GM12878 (cell line): ENCODE measurements around the gene TAF6L. TPM values are rescaled to one million over a fixed set of nuclear protein-coding genes. Genes with fewer than 3 reads are reported as not detected.

Source experiments
- ATAC-seq: fragments of 200-7000 bp; cut with Tn5 transposase; 3 replicates; pipeline ENCODE4 v1.9.1; 2020; ENCODE audit warnings: mild to moderate bottlenecking, moderate library complexity
- BruUV-seq: library from RNA; stranded (reverse); fragments of 400-500 nt; replicated peaks from 2 replicates; lab custom pipeline; 2021; lab: Mats Ljungman, UMichigan
- CTCF ChIA-PET: fragments of 300-600 bp; sonication (Branson Sonifier 250); formaldehyde crosslinking; extraction: SDS; loops from one replicate; lab custom pipeline; 2021; ENCODE audit warnings: inconsistent platforms; lab: Yijun Ruan, JAX
- POLR2A ChIA-PET: fragments of 350-600 bp; formaldehyde crosslinking; extraction: SDS; loops from one replicate; lab custom pipeline; 2021; ENCODE audit warnings: inconsistent platforms; lab: Charles Lee
- RAD21 ChIA-PET: fragments of 300-600 bp; sonication (Branson Sonifier 250); formaldehyde crosslinking; loops from one replicate; lab custom pipeline; 2023; ENCODE audit warnings: antibody characterized with exemption; ENCODE audit not compliant: unreplicated experiment; lab: Charles Lee
- SMC1A ChIA-PET: fragments of 300-600 bp; sonication (Branson Sonifier 250); formaldehyde crosslinking; loops from one replicate; lab custom pipeline; 2023; ENCODE audit not compliant: unreplicated experiment, uncharacterized antibody; lab: Charles Lee
- DNase-seq: peaks from one replicate; pipeline ENCODE4 v3.0.0-alpha.2; 2011; ENCODE audit warnings: low read depth, low spot score
- FAIRE-seq: peaks from 3 replicates; lab custom pipeline; 2011; peaks lifted over from hg19 to GRCh38; lab: Jason Lieb, UNC
- H2AFZ ChIP-seq: 2 replicates; pipeline ENCODE4 v1.6.0; 2011; ENCODE audit warnings: low read depth, low read length, control low read depth; ENCODE audit not compliant: control insufficient read depth
- H3K27ac ChIP-seq: 2 replicates; pipeline ENCODE4 v1.5.1; 2011; ENCODE audit warnings: control low read depth; ENCODE audit not compliant: control insufficient read depth, insufficient read depth
- H3K27me3 ChIP-seq, 2 experiments: replicated peaks in 1 of 2; 2 replicates each; pipeline versions ENCODE4 v1.6.0 to v1.6.1; 2011; ENCODE audit warnings: low read length in 1 of 2; ENCODE audit not compliant: control insufficient read depth in 2 of 2, insufficient read depth in 2 of 2
- H3K36me3 ChIP-seq, 2 experiments: 2 replicates each; pipeline ENCODE4 v1.5.1; 2011; ENCODE audit warnings: low read length in 1 of 2; ENCODE audit not compliant: control insufficient read depth in 2 of 2, insufficient read depth in 2 of 2
- H3K4me1 ChIP-seq: 2 replicates; pipeline ENCODE4 v1.6.1; 2011; ENCODE audit warnings: mild to moderate bottlenecking, low read length, moderate library complexity, mixed read lengths; ENCODE audit not compliant: control insufficient read depth, insufficient read depth
- H3K4me2 ChIP-seq: 2 replicates; pipeline ENCODE4 v1.6.0; 2011; ENCODE audit warnings: control low read depth; ENCODE audit not compliant: control insufficient read depth, insufficient read depth
- H3K4me3 ChIP-seq: fragments of 200-600 bp; sonication (generic); 2 replicates; pipeline ENCODE4 v1.5.1; 2016
- H3K79me2 ChIP-seq: 2 replicates; pipeline ENCODE4 v1.6.0; 2011; ENCODE audit warnings: low read length; ENCODE audit not compliant: control insufficient read depth, insufficient read depth
- H3K9ac ChIP-seq: 2 replicates; pipeline ENCODE4 v1.8.0; 2011; ENCODE audit warnings: low read length, control low read depth, mixed read lengths; ENCODE audit not compliant: control insufficient read depth, insufficient read depth
- H3K9me3 ChIP-seq: replicated peaks from 3 replicates; pipeline ENCODE4 v1.5.1; 2011; ENCODE audit warnings: mild to moderate bottlenecking, low read length; ENCODE audit not compliant: control insufficient read depth, insufficient read depth
- H4K20me1 ChIP-seq: 2 replicates; pipeline ENCODE4 v1.6.0; 2011; ENCODE audit not compliant: control insufficient read depth, insufficient read depth
- ASH2L ChIP-seq: fragments of 300-600, 200-600 bp; sonication (generic); IDR thresholded peaks from 2 replicates; pipeline ENCODE4 v1.6.1; 2017; ENCODE audit warnings: low read depth, mild to moderate bottlenecking, borderline replicate concordance
- ATF7 ChIP-seq: fragments of 450-650 bp; IDR thresholded peaks from 2 replicates; pipeline ENCODE4 v1.6.1; 2016; ENCODE audit warnings: low read depth, mild to moderate bottlenecking
- CHD2 ChIP-seq: IDR thresholded peaks from 2 replicates; pipeline ENCODE4 v1.6.1; 2011; ENCODE audit warnings: low read depth, low read length, improper control_type of control experiment, borderline replicate concordance
- NR2C1 ChIP-seq: fragments of 450-650 bp; IDR thresholded peaks from 2 replicates; pipeline ENCODE4 v1.6.1; 2017; ENCODE audit warnings: antibody characterized with exemption, mild to moderate bottlenecking, moderate library complexity
- POLR2AphosphoS5 ChIP-seq: IDR thresholded peaks from 2 replicates; pipeline ENCODE4 v1.6.1; 2011; ENCODE audit warnings: mild to moderate bottlenecking, low read length, inconsistent platforms
- RAD21 ChIP-seq: IDR thresholded peaks from 2 replicates; pipeline ENCODE4 v1.6.1; 2011; ENCODE audit warnings: mild to moderate bottlenecking, low read depth, low read length, moderate library complexity; ENCODE audit not compliant: insufficient read depth
- RAD51 ChIP-seq: fragments of 450-650 bp; IDR thresholded peaks from 2 replicates; pipeline ENCODE4 v1.6.1; 2016; ENCODE audit warnings: moderate library complexity, mild to moderate bottlenecking, inconsistent platforms
- SMARCA5 ChIP-seq: fragments of 450-650 bp; IDR thresholded peaks from 2 replicates; pipeline ENCODE4 v1.6.1; 2017; ENCODE audit warnings: mild to moderate bottlenecking
- SUPT20H ChIP-seq: IDR thresholded peaks from 2 replicates; pipeline ENCODE4 v1.6.1; 2011; ENCODE audit warnings: low read depth, mild to moderate bottlenecking, low read length, moderate library complexity, borderline replicate concordance; ENCODE audit not compliant: control insufficient read depth
- TBL1XR1 ChIP-seq: IDR thresholded peaks from 2 replicates; pipeline ENCODE4 v1.6.1; 2012; ENCODE audit warnings: low read depth, low read length, improper control_type of control experiment
- WGBS: methylation state at CpG from one replicate; pipeline ENCODE4 v1.1.6; 2016; ENCODE audit warnings: low lambda C conversion rate; ENCODE audit not compliant: insufficient replicate concordance, insufficient coverage; ENCODE audit errors: missing lambda C conversion rate; 5-methylcytosine and 5-hydroxymethylcytosine counted together
- in situ Hi-C: fragments of 300-500 bp; cut with MboI; formaldehyde crosslinking; loops from 9 replicates; pipeline ENCODE4 v1.14.3; 2018; ENCODE audit warnings: mixed read lengths
- intact Hi-C: fragments of 100-400 bp; cut with micrococcal nuclease; formaldehyde crosslinking; loops from one replicate; pipeline ENCODE4 v1.14.2; 2022; ENCODE audit not compliant: unreplicated experiment
- polyA plus RNA-seq, 11 experiments: library from polyadenylated mRNA; depleted of rRNA in 4 of 11; unstranded in 6 of 11; stranded (reverse) in 5 of 11; fragments of >200 nt; fragmentation: Nextera tagmentation in 4 of 11; fragmentation: Illumina TruSeq in 1 of 11; extraction: Ambion mirVana in 4 of 11; extraction: Trizol in 1 of 11; gene quantifications; 1 replicate in 1 of 11; 2 replicates in 10 of 11; pipeline versions ENCODE4 v1.2.1 to v1.2.3, GENCODE V29; 2011 to 2016; ENCODE audit warnings: inconsistent platforms in 2 of 11, missing spikeins in 2 of 11, low read depth in 1 of 11
- total RNA-seq, 4 experiments: library from RNA; depleted of rRNA in 3 of 4; stranded (reverse); fragments of >200 nt in 3 of 4; fragmentation: Illumina TruSeq in 1 of 4; extraction: Trizol in 1 of 4; gene quantifications; 2 replicates each; pipeline versions ENCODE4 v1.2.1 to v1.2.3, GENCODE V29; 2013 to 2021
- TF ChIP-seq, protein P1 (sequence below): IDR thresholded peaks from 2 replicates; pipeline ENCODE4 v1.6.1; 2012; ENCODE audit warnings: low read depth, low read length, improper control_type of control experiment
- TF ChIP-seq, protein P2 (sequence below): fragments of 150-350 bp; IDR thresholded peaks from 2 replicates; pipeline ENCODE4 v1.6.1; 2016; ENCODE audit warnings: low read depth, low read length

Gene TAF6L
- total and polyA plus RNA-seq, 10 of the 15 experiments (the other 5 are each of a cell fraction or from before 2014, with no cell fraction given), result 0.15 to 35.6 (median 19.0) TPM

GRCh38 chr11:62721994-62722393 is 49.2 kb upstream of the TAF6L start:
- Histone ChIP-seq H3K36me3 (peaks cover 15 to 68% of the 10 kb centered on the region in 2 experiments), H3K9ac (no peak overlapping the region), H2AFZ (no peak overlapping the region), H3K4me3 (no peak overlapping the region), H3K27me3 (no peaks in the 10 kb centered on the region), H3K4me2 (no peak overlapping the region), H3K79me2 (peaks cover 59% of the 10 kb centered on the region), H3K4me1 (no peaks in the 10 kb centered on the region; the same call in 1 of the 2 replicates), H3K27ac (no peak overlapping the region), H4K20me1 (peaks cover 11% of the 10 kb centered on the region), H3K9me3 (no peaks in the 10 kb centered on the region)
- BruUV-seq, result TSS peak; percentile 58
- intact Hi-C loops, result no loop called here
- in situ Hi-C loops, result no loop called here
- DNase-seq, result no peak
- CTCF ChIA-PET, result interaction anchor here (1.3 to 2.1 kb wide), 2 partner anchors 13 to 64 kb away, joined by 3 to 6 read pairs; no protein-coding TSS in a partner anchor
- ATAC-seq, result no peak
- POLR2A ChIA-PET, result no interaction called here
- SMC1A ChIA-PET, result no interaction called here
- TF ChIP-seq POLR2AphosphoS5 (0 out of 2 replicates have a peak, but pooled peaks have one; percentile 23), NR2C1 (no peak)
- RAD21 ChIA-PET, result no interaction called here
- no peak for FAIRE-seq
- WGBS, result 91% methylated on average over 7 of the region's 7 CpGs

GRCh38 chr11:62724171-62724570 is 47.0 kb upstream of the TAF6L start:
- no peaks in the 10 kb centered on the region; the same call in 1 of the 2 replicates for H3K4me1 ChIP-seq
- no TSS peak for BruUV-seq
- intact Hi-C loops, result no loop called here
- ChIA-PET POLR2A (interaction anchor here (0.9 to 6.8 kb wide), 12 partner anchors 9 to 126 kb away, joined by 3 to 79 read pairs (median 4); partner anchors contain the start of genes BSCL2, C11orf98, CSKMT and GNG3), SMC1A (interaction anchor here (1.0 to 2.1 kb wide), 8 partner anchors 8 to 50 kb away, joined by 3 to 9 read pairs (median 4); partner anchors contain the start of gene ZBTB3), RAD21 (interaction anchor here (1.3 to 1.9 kb wide), 2 partner anchors 29 to 138 kb away, joined by 3 to 4 read pairs; partner anchors contain the start of gene ZBTB3), CTCF (interaction anchor here (0.6 to 2.2 kb wide), 12 partner anchors 9 to 329 kb away, joined by 3 to 7 read pairs (median 4); partner anchors contain the start of gene SLC3A2)
- peak overlapping the region; percentile 81 for H3K4me2 ChIP-seq
- peak overlapping the region; percentile 91 for H3K9ac ChIP-seq
- ATAC-seq (no peak), FAIRE-seq (no peak), DNase-seq (no peak)
- peaks cover 11% of the 10 kb centered on the region for H4K20me1 ChIP-seq
- H3K27ac ChIP-seq, result no peak overlapping the region; the same call in 1 of the 2 replicates
- H3K9me3 ChIP-seq, result no peaks in the 10 kb centered on the region; the same call in 2 of the 3 replicates
- 69% methylated on average over 8 of the region's 8 CpGs for WGBS
- H3K4me3 ChIP-seq, result peak overlapping the region; percentile 100
- no peaks in the 10 kb centered on the region for H3K27me3 ChIP-seq
- H3K36me3 ChIP-seq, result peaks cover 14 to 50% of the 10 kb centered on the region in 2 experiments
- H3K79me2 ChIP-seq, result peaks cover 68% of the 10 kb centered on the region
- H2AFZ ChIP-seq, result no peak overlapping the region
- in situ Hi-C loops, result no loop called here
- TF ChIP-seq CHD2 (no peak), RAD51 (no peak), SMARCA5 (no peak), SUPT20H (no peak), TBL1XR1 (no peak), RAD21 (no peak), ATF7 (no peak), ASH2L (no peak)
- TF ChIP-seq, protein P1, sequence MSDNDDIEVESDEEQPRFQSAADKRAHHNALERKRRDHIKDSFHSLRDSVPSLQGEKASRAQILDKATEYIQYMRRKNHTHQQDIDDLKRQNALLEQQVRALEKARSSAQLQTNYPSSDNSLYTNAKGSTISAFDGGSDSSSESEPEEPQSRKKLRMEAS, result no peak
- TF ChIP-seq, protein P2, sequence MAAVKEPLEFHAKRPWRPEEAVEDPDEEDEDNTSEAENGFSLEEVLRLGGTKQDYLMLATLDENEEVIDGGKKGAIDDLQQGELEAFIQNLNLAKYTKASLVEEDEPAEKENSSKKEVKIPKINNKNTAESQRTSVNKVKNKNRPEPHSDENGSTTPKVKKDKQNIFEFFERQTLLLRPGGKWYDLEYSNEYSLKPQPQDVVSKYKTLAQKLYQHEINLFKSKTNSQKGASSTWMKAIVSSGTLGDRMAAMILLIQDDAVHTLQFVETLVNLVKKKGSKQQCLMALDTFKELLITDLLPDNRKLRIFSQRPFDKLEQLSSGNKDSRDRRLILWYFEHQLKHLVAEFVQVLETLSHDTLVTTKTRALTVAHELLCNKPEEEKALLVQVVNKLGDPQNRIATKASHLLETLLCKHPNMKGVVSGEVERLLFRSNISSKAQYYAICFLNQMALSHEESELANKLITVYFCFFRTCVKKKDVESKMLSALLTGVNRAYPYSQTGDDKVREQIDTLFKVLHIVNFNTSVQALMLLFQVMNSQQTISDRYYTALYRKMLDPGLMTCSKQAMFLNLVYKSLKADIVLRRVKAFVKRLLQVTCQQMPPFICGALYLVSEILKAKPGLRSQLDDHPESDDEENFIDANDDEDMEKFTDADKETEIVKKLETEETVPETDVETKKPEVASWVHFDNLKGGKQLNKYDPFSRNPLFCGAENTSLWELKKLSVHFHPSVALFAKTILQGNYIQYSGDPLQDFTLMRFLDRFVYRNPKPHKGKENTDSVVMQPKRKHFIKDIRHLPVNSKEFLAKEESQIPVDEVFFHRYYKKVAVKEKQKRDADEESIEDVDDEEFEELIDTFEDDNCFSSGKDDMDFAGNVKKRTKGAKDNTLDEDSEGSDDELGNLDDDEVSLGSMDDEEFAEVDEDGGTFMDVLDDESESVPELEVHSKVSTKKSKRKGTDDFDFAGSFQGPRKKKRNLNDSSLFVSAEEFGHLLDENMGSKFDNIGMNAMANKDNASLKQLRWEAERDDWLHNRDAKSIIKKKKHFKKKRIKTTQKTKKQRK, result no peak
